GM12878 (cell line): ENCODE data around the gene CAMK2G. TPM values are rescaled to one million over a fixed set of nuclear protein-coding genes. Genes with fewer than 3 reads are reported as not detected.

Experiments
- BRCA1 ChIP-seq: IDR thresholded peaks from 2 replicates; pipeline ENCODE4 v1.6.1; 2011; ENCODE audit warnings: low read depth, low read length, improper control_type of control experiment
- CBFB ChIP-seq: IDR thresholded peaks from 2 replicates; pipeline ENCODE4 v1.6.1; 2016; ENCODE audit warnings: antibody characterized with exemption, low read depth
- HDAC2 ChIP-seq: fragments of 200-600 bp; sonication (generic); IDR thresholded peaks from 2 replicates; pipeline ENCODE4 v1.6.1; 2017
- HDGF ChIP-seq: fragments of 450-650 bp; IDR thresholded peaks from 2 replicates; pipeline ENCODE4 v1.6.1; 2016; ENCODE audit warnings: antibody characterized with exemption
- LARP7 ChIP-seq: fragments of 450-650 bp; IDR thresholded peaks from 2 replicates; pipeline ENCODE4 v1.6.1; 2017; ENCODE audit warnings: mild to moderate bottlenecking
- TBL1XR1 ChIP-seq: IDR thresholded peaks from 2 replicates; pipeline ENCODE4 v1.6.1; 2012; ENCODE audit warnings: low read depth, low read length, improper control_type of control experiment
- TCF3 ChIP-seq: IDR thresholded peaks from 2 replicates; pipeline ENCODE4 v1.6.1; 2012; ENCODE audit warnings: low read depth, mild to moderate bottlenecking, low read length, borderline replicate concordance; ENCODE audit not compliant: insufficient read depth
- ZBED1 ChIP-seq: IDR thresholded peaks from 2 replicates; pipeline ENCODE4 v1.6.1; 2016; ENCODE audit warnings: borderline replicate concordance
- polyA plus RNA-seq, 11 experiments: library from polyadenylated mRNA; depleted of rRNA in 4 of 11; unstranded in 6 of 11; stranded (reverse) in 5 of 11; fragments of >200 nt; fragmentation: Nextera tagmentation in 4 of 11; fragmentation: Illumina TruSeq in 1 of 11; extraction: Ambion mirVana in 4 of 11; extraction: Trizol in 1 of 11; gene quantifications; 1 replicate in 1 of 11; 2 replicates in 10 of 11; pipeline versions ENCODE4 v1.2.1 to v1.2.3, GENCODE V29; 2011 to 2016; ENCODE audit warnings: inconsistent platforms in 2 of 11, missing spikeins in 2 of 11, low read depth in 1 of 11
- total RNA-seq, 4 experiments: library from RNA; depleted of rRNA in 3 of 4; stranded (reverse); fragments of >200 nt in 3 of 4; fragmentation: Illumina TruSeq in 1 of 4; extraction: Trizol in 1 of 4; gene quantifications; 2 replicates each; pipeline versions ENCODE4 v1.2.1 to v1.2.3, GENCODE V29; 2013 to 2021
- TF ChIP-seq, protein P1 (sequence below): IDR thresholded peaks from 2 replicates; pipeline ENCODE4 v1.6.1; 2012; ENCODE audit warnings: improper control_type of control experiment, low read depth, low read length; ENCODE audit not compliant: insufficient replicate concordance
- TF ChIP-seq, protein P2 (sequence below): fragments of 150-350 bp; IDR thresholded peaks from 2 replicates; pipeline ENCODE4 v1.6.1; 2016; ENCODE audit warnings: low read depth, low read length
- TF ChIP-seq, protein P3 (sequence below): IDR thresholded peaks from 2 replicates; pipeline ENCODE4 v1.6.1; 2012; ENCODE audit warnings: low read depth, low read length, improper control_type of control experiment
- TF ChIP-seq, protein P4 (sequence below): IDR thresholded peaks from 2 replicates; pipeline ENCODE4 v1.6.1; 2012; ENCODE audit warnings: mild to moderate bottlenecking, low read depth, low read length
- TF ChIP-seq, protein P5 (sequence below): fragments of 450-650 bp; IDR thresholded peaks from 2 replicates; pipeline ENCODE4 v1.6.1; 2017; ENCODE audit warnings: borderline replicate concordance
- TF ChIP-seq, protein P6 (sequence below): IDR thresholded peaks from 2 replicates; pipeline ENCODE4 v1.6.1; 2011; ENCODE audit warnings: borderline replicate concordance, low read depth, mild to moderate bottlenecking, moderate library complexity, mixed read lengths, low read length; ENCODE audit not compliant: insufficient read depth; ENCODE audit errors: extremely low read length

Gene CAMK2G
- total and polyA plus RNA-seq, 10 of the 15 experiments (the other 5 are each of a cell fraction or from before 2014, with no cell fraction given) = 5.5 to 24.3 (median 16.9) TPM

DNA sequence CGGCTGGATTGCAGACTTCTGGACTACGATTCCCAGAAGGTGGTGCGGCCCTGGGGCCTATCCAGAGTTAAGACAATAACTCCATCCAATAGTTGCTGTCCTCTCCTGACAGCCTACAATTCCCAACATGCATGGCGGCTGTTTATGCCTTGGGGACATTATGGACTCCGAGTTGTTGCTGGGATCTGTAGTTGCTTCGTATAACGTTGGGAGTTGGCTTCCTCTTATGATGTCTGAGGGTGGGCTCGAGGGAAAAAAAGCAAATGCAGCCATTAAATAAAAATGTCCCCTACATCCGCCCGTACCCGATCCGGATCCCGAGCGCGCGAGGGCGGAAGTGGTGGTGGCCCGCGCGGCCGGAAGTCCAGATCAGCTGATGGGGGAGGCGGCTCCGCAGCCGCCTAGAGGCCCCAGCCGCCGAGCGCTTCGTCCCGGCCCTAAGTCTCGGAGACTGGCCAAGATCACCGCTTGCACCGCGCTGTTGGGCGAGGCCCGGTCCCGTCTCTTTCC is 89.1 kb downstream of the CAMK2G start, which contains the start of gene ZSWIM8 (continued):
- TF ChIP-seq, protein P1, sequence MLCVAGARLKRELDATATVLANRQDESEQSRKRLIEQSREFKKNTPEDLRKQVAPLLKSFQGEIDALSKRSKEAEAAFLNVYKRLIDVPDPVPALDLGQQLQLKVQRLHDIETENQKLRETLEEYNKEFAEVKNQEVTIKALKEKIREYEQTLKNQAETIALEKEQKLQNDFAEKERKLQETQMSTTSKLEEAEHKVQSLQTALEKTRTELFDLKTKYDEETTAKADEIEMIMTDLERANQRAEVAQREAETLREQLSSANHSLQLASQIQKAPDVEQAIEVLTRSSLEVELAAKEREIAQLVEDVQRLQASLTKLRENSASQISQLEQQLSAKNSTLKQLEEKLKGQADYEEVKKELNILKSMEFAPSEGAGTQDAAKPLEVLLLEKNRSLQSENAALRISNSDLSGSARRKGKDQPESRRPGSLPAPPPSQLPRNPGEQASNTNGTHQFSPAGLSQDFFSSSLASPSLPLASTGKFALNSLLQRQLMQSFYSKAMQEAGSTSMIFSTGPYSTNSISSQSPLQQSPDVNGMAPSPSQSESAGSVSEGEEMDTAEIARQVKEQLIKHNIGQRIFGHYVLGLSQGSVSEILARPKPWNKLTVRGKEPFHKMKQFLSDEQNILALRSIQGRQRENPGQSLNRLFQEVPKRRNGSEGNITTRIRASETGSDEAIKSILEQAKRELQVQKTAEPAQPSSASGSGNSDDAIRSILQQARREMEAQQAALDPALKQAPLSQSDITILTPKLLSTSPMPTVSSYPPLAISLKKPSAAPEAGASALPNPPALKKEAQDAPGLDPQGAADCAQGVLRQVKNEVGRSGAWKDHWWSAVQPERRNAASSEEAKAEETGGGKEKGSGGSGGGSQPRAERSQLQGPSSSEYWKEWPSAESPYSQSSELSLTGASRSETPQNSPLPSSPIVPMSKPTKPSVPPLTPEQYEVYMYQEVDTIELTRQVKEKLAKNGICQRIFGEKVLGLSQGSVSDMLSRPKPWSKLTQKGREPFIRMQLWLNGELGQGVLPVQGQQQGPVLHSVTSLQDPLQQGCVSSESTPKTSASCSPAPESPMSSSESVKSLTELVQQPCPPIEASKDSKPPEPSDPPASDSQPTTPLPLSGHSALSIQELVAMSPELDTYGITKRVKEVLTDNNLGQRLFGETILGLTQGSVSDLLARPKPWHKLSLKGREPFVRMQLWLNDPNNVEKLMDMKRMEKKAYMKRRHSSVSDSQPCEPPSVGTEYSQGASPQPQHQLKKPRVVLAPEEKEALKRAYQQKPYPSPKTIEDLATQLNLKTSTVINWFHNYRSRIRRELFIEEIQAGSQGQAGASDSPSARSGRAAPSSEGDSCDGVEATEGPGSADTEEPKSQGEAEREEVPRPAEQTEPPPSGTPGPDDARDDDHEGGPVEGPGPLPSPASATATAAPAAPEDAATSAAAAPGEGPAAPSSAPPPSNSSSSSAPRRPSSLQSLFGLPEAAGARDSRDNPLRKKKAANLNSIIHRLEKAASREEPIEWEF = peak; percentile 55
- TF ChIP-seq, protein P2, sequence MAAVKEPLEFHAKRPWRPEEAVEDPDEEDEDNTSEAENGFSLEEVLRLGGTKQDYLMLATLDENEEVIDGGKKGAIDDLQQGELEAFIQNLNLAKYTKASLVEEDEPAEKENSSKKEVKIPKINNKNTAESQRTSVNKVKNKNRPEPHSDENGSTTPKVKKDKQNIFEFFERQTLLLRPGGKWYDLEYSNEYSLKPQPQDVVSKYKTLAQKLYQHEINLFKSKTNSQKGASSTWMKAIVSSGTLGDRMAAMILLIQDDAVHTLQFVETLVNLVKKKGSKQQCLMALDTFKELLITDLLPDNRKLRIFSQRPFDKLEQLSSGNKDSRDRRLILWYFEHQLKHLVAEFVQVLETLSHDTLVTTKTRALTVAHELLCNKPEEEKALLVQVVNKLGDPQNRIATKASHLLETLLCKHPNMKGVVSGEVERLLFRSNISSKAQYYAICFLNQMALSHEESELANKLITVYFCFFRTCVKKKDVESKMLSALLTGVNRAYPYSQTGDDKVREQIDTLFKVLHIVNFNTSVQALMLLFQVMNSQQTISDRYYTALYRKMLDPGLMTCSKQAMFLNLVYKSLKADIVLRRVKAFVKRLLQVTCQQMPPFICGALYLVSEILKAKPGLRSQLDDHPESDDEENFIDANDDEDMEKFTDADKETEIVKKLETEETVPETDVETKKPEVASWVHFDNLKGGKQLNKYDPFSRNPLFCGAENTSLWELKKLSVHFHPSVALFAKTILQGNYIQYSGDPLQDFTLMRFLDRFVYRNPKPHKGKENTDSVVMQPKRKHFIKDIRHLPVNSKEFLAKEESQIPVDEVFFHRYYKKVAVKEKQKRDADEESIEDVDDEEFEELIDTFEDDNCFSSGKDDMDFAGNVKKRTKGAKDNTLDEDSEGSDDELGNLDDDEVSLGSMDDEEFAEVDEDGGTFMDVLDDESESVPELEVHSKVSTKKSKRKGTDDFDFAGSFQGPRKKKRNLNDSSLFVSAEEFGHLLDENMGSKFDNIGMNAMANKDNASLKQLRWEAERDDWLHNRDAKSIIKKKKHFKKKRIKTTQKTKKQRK = no peak
- TF ChIP-seq, protein P3, sequence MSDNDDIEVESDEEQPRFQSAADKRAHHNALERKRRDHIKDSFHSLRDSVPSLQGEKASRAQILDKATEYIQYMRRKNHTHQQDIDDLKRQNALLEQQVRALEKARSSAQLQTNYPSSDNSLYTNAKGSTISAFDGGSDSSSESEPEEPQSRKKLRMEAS = no peak
- no peak for TF ChIP-seq HDAC2
- TF ChIP-seq BRCA1 = no peak
- TF ChIP-seq, protein P4, sequence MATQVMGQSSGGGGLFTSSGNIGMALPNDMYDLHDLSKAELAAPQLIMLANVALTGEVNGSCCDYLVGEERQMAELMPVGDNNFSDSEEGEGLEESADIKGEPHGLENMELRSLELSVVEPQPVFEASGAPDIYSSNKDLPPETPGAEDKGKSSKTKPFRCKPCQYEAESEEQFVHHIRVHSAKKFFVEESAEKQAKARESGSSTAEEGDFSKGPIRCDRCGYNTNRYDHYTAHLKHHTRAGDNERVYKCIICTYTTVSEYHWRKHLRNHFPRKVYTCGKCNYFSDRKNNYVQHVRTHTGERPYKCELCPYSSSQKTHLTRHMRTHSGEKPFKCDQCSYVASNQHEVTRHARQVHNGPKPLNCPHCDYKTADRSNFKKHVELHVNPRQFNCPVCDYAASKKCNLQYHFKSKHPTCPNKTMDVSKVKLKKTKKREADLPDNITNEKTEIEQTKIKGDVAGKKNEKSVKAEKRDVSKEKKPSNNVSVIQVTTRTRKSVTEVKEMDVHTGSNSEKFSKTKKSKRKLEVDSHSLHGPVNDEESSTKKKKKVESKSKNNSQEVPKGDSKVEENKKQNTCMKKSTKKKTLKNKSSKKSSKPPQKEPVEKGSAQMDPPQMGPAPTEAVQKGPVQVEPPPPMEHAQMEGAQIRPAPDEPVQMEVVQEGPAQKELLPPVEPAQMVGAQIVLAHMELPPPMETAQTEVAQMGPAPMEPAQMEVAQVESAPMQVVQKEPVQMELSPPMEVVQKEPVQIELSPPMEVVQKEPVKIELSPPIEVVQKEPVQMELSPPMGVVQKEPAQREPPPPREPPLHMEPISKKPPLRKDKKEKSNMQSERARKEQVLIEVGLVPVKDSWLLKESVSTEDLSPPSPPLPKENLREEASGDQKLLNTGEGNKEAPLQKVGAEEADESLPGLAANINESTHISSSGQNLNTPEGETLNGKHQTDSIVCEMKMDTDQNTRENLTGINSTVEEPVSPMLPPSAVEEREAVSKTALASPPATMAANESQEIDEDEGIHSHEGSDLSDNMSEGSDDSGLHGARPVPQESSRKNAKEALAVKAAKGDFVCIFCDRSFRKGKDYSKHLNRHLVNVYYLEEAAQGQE = no peak
- TF ChIP-seq ZBED1 = no peak
- no peak for TF ChIP-seq TBL1XR1
- no peak for TF ChIP-seq HDGF
- TF ChIP-seq, protein P5, sequence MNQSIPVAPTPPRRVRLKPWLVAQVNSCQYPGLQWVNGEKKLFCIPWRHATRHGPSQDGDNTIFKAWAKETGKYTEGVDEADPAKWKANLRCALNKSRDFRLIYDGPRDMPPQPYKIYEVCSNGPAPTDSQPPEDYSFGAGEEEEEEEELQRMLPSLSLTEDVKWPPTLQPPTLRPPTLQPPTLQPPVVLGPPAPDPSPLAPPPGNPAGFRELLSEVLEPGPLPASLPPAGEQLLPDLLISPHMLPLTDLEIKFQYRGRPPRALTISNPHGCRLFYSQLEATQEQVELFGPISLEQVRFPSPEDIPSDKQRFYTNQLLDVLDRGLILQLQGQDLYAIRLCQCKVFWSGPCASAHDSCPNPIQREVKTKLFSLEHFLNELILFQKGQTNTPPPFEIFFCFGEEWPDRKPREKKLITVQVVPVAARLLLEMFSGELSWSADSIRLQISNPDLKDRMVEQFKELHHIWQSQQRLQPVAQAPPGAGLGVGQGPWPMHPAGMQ = no peak
- TF ChIP-seq, protein P6, sequence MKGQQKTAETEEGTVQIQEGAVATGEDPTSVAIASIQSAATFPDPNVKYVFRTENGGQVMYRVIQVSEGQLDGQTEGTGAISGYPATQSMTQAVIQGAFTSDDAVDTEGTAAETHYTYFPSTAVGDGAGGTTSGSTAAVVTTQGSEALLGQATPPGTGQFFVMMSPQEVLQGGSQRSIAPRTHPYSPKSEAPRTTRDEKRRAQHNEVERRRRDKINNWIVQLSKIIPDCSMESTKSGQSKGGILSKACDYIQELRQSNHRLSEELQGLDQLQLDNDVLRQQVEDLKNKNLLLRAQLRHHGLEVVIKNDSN = peak; percentile 66
- peak; percentile 44; the same call in 1 of the 2 replicates for TF ChIP-seq TCF3
- TF ChIP-seq LARP7 = no peak
- peak; percentile 55; the same call in 1 of the 2 replicates for TF ChIP-seq CBFB
